Activated T-helper 1 cell treated with anti-CD3 and anti-CD28 coated beads, Interleukin-12 subunit alpha, Interleukin-12 subunit beta, Interleukin-2, Interleukin-4 antibody, amounts not matched to agents 30 ng/mL and 10 ng/mL and 1 ng/mL, durations not matched to agents 14 hours and 24 hours and 36 hours (primary cell): Measurements from ENCODE around the gene NFS1. TPM values are rescaled to one million over a fixed set of nuclear protein-coding genes. Genes with fewer than 3 reads are reported as not detected.
"Not testable (repeated sequence)": the region's sequence is repeated elsewhere in the genome, so short reads cannot be mapped to it uniquely, and the experiment has no call there.

Experiments used
- DNase-seq: peaks from one replicate; pipeline ENCODE4 v3.0.0; 2021; ENCODE audit warnings: low spot score
- H3K27ac Mint-ChIP-seq: one replicate; pipeline ENCODE4 v1.8.0; 2021; ENCODE audit warnings: mild to moderate bottlenecking, mixed read lengths
- H3K27me3 Mint-ChIP-seq: one replicate; pipeline ENCODE4 v1.8.0; 2022; ENCODE audit warnings: mild to moderate bottlenecking, moderate library complexity, mixed read lengths; ENCODE audit not compliant: insufficient read depth
- H3K36me3 Mint-ChIP-seq: one replicate; pipeline ENCODE4 v1.8.0; 2021; ENCODE audit warnings: low read depth, mixed read lengths
- H3K4me1 Mint-ChIP-seq: one replicate; pipeline ENCODE4 v1.8.0; 2021; ENCODE audit warnings: low read depth, mixed read lengths
- H3K4me3 Mint-ChIP-seq: one replicate; pipeline ENCODE4 v1.8.0; 2021; ENCODE audit warnings: mild to moderate bottlenecking, moderate library complexity, mixed read lengths
- H3K9me3 Mint-ChIP-seq: one replicate; pipeline ENCODE4 v1.8.0; 2021; ENCODE audit warnings: mixed read lengths
- intact Hi-C: fragments of 100-400 bp; cut with micrococcal nuclease; formaldehyde crosslinking; loops from one replicate; pipeline ENCODE4 v1.15.1; 2024
- total RNA-seq: library from RNA; stranded (reverse); gene quantifications from 2 replicates; pipeline ENCODE4 v1.2.3, GENCODE V29; 2022

The NFS1 gene
- total RNA-seq, 1 donor from 2014 or later, result 35.7 TPM

DNA sequence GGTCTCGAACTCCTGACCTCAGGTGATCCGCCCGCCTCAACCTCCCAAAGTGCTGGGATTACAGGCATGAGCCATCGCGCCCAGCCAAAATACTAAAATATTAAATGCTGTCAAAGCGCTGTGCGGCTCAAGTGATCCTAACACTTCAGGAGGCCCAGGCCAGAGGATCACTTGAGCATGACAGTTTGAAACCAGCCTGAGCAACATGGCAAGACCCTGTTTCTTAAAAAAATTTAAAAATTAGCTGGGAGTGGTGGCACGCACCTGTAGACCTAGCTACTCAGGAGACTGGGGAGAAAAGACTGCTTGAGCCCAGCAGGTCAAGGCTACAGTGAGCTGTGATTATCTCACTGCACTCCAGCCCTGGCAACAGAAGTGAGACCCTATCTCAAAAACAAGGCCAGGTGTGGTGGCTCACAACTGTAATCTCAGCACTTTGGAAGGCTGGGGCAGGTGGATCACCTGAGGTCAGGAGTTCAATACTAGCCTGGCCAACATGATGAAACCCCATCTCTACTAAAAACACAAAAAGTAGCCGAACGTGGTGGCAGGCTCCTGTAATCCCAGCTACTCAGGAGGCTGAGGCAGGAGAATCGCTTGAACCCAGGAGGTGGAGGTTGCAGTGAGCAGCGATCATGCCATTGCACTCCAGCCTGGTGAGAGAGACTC, 24.6 kb upstream of the NFS1 start:
- not testable (repeated sequence) for H3K27ac Mint-ChIP-seq, H3K27me3 Mint-ChIP-seq, H3K4me3 Mint-ChIP-seq, DNase-seq, H3K9me3 Mint-ChIP-seq
- Mint-ChIP-seq H3K36me3 (peaks cover 42% of the 10 kb centered on the region), H3K4me1 (peaks cover 13% of the 10 kb centered on the region)
- intact Hi-C loops, result loop anchor here (2.0 kb wide), 1 partner anchor 13 kb away; no protein-coding TSS in a partner anchor

DNA sequence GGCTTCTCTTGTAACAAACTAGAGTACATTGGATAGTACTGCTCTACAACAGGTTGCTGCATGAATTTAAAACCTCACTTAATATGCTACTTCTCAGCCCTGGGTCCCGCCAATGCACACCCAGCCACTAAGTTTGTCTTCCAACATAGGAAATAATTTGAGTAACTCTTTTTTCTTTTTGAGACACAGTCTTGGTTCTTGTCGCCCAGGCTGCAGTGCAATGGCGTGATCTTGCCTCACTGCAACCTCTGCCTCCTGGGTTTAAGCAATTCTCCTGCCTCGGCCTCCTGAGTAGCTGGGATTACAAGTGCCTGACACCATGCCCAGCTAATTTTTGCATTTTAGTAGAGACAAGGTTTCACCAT, 24.1 kb upstream of the NFS1 start:
- H3K27me3 Mint-ChIP-seq, DNase-seq, H3K27ac Mint-ChIP-seq, intact Hi-C loops, H3K9me3 Mint-ChIP-seq, H3K4me3 Mint-ChIP-seq: not testable (repeated sequence)
- H3K36me3 Mint-ChIP-seq, result peaks cover 42% of the 10 kb centered on the region
- H3K4me1 Mint-ChIP-seq, result peaks cover 13% of the 10 kb centered on the region

DNA sequence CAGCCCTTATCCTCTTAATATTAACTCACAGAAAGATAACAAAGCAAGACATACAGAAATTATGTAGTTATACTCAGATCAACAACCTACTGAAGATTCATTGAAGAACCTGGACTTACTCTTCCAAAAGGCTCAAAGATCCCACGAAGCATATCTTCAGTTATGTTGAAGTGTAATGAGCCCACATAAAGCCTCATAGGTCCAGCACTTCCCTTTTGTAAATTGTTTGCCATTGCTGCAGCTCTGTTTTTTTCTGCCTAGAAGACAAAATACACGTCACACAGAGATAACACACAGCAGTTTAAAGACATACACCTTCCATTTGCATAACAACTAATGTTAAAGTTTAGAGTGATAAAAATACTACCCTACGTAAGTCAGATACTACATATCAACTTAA, 22.5 kb upstream of the NFS1 start:
- Mint-ChIP-seq H3K27ac (peak overlapping the region; percentile 1), H3K9me3 (no peaks in the 10 kb centered on the region), H3K4me1 (peaks cover 13% of the 10 kb centered on the region), H3K36me3 (peaks cover 46% of the 10 kb centered on the region), H3K4me3 (no peak overlapping the region), H3K27me3 (no peaks in the 10 kb centered on the region)
- intact Hi-C loops, result loop anchor here (2.0 kb wide), 1 partner anchor 13 kb away; no protein-coding TSS in a partner anchor
- DNase-seq, result no peak

- no peak for DNase-seq
- H3K36me3 Mint-ChIP-seq, result peaks cover 44% of the 10 kb centered on the region
- H3K27ac Mint-ChIP-seq, result no peak overlapping the region
- intact Hi-C loops, result loop anchor here (2.0 kb wide), 1 partner anchor 14 kb away; no protein-coding TSS in a partner anchor
- H3K4me1 Mint-ChIP-seq, result peaks cover 13% of the 10 kb centered on the region
- no peaks in the 10 kb centered on the region for H3K27me3 Mint-ChIP-seq
- no peak overlapping the region for H3K4me3 Mint-ChIP-seq
- no peaks in the 10 kb centered on the region for H3K9me3 Mint-ChIP-seq
Measured at GRCh38 chr20:35721219-35721618, 22.1 kb upstream of the NFS1 start.

GRCh38 chr20:35720165-35721123, 21.3 kb upstream of the NFS1 start:
- Mint-ChIP-seq H3K36me3 (peaks cover 47% of the 10 kb centered on the region), H3K4me1 (peaks cover 17% of the 10 kb centered on the region), H3K27ac (no peak overlapping the region), H3K9me3 (no peaks in the 10 kb centered on the region), H3K4me3 (no peak overlapping the region), H3K27me3 (no peaks in the 10 kb centered on the region)
- intact Hi-C loops, result loop anchor here (2.0 kb wide), 1 partner anchor 14 kb away; no protein-coding TSS in a partner anchor
- no peak for DNase-seq

DNA sequence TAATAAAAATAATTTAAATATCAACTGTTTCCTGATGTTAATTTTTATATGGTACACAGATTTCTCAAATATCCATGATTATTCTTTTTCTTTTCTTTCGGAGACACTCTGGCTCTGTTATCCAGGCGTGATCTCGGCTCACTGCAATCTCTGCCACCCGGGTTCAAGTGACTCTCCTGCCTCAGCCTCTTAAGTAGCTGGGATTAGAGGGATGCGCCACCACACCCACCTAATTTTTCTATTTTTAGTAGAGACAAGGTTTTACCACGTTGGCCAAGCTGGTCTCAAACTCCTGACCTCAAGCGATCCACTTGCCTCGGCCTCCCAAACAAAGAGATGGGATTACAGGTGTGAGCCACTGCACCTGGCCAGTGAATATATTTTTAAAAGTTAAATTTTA, 20.6 kb upstream of the NFS1 start:
- intact Hi-C loops, result loop anchor here (1.0 to 2.0 kb wide), 2 partner anchors 8 to 15 kb away; no protein-coding TSS in a partner anchor
- Mint-ChIP-seq H3K27ac (no peak overlapping the region), H3K4me3 (no peak overlapping the region), H3K36me3 (peaks cover 45% of the 10 kb centered on the region), H3K9me3 (no peaks in the 10 kb centered on the region), H3K4me1 (peaks cover 21% of the 10 kb centered on the region), H3K27me3 (no peaks in the 10 kb centered on the region)
- DNase-seq, result no peak

DNA sequence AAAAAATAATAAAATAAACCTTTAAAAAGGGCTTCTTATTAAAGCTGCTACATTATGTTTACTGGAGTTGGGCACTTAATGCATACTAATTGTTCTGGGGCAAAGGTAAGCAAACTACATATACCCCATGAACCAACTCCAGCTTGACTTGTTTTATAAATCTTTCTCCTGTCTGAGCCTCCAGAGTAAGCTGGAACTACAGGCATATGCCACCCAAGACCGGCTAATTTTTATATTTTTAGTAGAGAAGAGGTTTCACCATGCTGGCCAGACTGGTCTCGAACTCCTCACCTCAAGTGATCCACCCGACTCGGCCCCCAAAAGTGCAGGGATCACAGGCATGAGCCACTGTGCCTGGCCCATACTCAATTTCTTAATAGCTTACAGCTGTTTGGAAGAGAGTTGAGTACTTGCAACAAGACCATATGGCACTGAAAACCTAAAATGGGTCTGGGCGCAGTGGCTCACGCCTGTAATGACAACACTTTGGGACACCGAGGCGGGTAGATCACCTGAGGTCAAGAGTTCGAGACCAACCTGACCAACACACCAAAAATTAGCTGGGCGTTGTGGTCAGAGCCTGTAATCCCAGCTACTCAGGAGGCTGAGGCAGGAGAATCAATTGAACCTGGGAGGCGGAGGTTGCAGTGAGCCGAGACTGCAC, 20.0 kb upstream of the NFS1 start:
- Mint-ChIP-seq H3K4me3 (no peak overlapping the region), H3K36me3 (peaks cover 46% of the 10 kb centered on the region), H3K4me1 (peaks cover 27% of the 10 kb centered on the region), H3K27me3 (no peaks in the 10 kb centered on the region), H3K9me3 (no peaks in the 10 kb centered on the region), H3K27ac (no peak overlapping the region)
- intact Hi-C loops, result loop anchor here (1.0 kb wide), 1 partner anchor 8 kb away; no protein-coding TSS in a partner anchor
- no peak for DNase-seq

GRCh38 chr20:35718321-35718720, 19.2 kb upstream of the NFS1 start:
- peaks cover 49% of the 10 kb centered on the region for H3K36me3 Mint-ChIP-seq
- H3K9me3 Mint-ChIP-seq, H3K4me3 Mint-ChIP-seq, intact Hi-C loops, H3K27me3 Mint-ChIP-seq, DNase-seq, H3K27ac Mint-ChIP-seq: not testable (repeated sequence)
- peaks cover 30% of the 10 kb centered on the region for H3K4me1 Mint-ChIP-seq

- H3K9me3 Mint-ChIP-seq, result no peaks in the 10 kb centered on the region
- no peak for DNase-seq
- H3K36me3 Mint-ChIP-seq, result peaks cover 46% of the 10 kb centered on the region
- intact Hi-C loops, result no loop called here
- no peak overlapping the region for H3K27ac Mint-ChIP-seq
- no peak overlapping the region for H3K4me3 Mint-ChIP-seq
- no peaks in the 10 kb centered on the region for H3K27me3 Mint-ChIP-seq
- peaks cover 34% of the 10 kb centered on the region for H3K4me1 Mint-ChIP-seq
Measured at GRCh38 chr20:35716330-35716729, 17.2 kb upstream of the NFS1 start.

GRCh38 chr20:35715652-35716051, 16.5 kb upstream of the NFS1 start:
- H3K27ac Mint-ChIP-seq, result no peak overlapping the region
- H3K4me3 Mint-ChIP-seq, result no peak overlapping the region
- no peaks in the 10 kb centered on the region for H3K27me3 Mint-ChIP-seq
- DNase-seq, result no peak
- peaks cover 40% of the 10 kb centered on the region for H3K4me1 Mint-ChIP-seq
- H3K9me3 Mint-ChIP-seq, result no peaks in the 10 kb centered on the region
- peaks cover 49% of the 10 kb centered on the region for H3K36me3 Mint-ChIP-seq
- intact Hi-C loops, result no loop called here

GRCh38 chr20:35714127-35714526, 15.0 kb upstream of the NFS1 start:
- intact Hi-C loops, result no loop called here
- H3K9me3 Mint-ChIP-seq, result no peaks in the 10 kb centered on the region
- no peak overlapping the region for H3K27ac Mint-ChIP-seq
- H3K27me3 Mint-ChIP-seq, result no peaks in the 10 kb centered on the region
- peaks cover 47% of the 10 kb centered on the region for H3K36me3 Mint-ChIP-seq
- H3K4me3 Mint-ChIP-seq, result no peak overlapping the region
- DNase-seq, result no peak
- peaks cover 38% of the 10 kb centered on the region for H3K4me1 Mint-ChIP-seq

DNA sequence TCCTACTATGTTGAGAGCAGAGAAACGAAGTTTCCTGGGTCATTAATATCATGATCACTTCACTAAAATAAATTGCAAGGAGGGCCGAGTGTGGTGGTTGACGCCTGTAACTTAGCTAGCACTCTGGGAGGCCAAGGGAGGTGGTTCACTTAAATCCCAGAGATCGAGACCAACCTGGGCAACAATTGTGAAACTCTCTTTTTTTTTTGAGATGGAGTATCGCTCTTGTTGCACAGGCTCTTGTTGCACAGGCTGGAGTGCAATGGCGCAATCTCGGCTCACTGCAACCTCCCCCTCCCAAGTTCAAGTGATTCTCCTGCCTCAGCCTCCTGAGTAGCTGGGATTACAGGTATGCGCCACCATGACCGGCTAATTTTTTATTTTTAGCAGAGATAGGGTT, 14.0 kb upstream of the NFS1 start:
- not testable (repeated sequence) for H3K4me3 Mint-ChIP-seq, DNase-seq, H3K27me3 Mint-ChIP-seq, H3K27ac Mint-ChIP-seq, H3K9me3 Mint-ChIP-seq
- intact Hi-C loops, result loop anchor here (2.0 kb wide), 1 partner anchor 14 kb away; the partner anchor contains the start of genes NFS1 and ROMO1
- Mint-ChIP-seq H3K36me3 (peaks cover 48% of the 10 kb centered on the region), H3K4me1 (peaks cover 38% of the 10 kb centered on the region)
